H1 (cell line): ENCODE data around the gene SPOPL. TPM values are rescaled to one million over a fixed set of nuclear protein-coding genes. Genes with fewer than 3 reads are reported as not detected.

Experiments used
- CTCF ChIA-PET: fragments of 300-600 bp; sonication (Branson Sonifier 250); formaldehyde crosslinking; loops from one replicate; lab custom pipeline; 2021; ENCODE audit not compliant: partially characterized antibody; lab: Charles Lee
- POLR2A ChIA-PET: fragments of 300-600 bp; sonication (Branson Sonifier 250); formaldehyde crosslinking; loops from one replicate; lab custom pipeline; 2021; ENCODE audit warnings: inconsistent platforms; ENCODE audit not compliant: partially characterized antibody; lab: Charles Lee
- DNase-seq, 2 experiments: peaks; one replicate each; pipeline versions ENCODE4 v3.0.0 to v3.0.0-alpha.2; 2010 to 2022; ENCODE audit warnings: low spot score in 2 of 2, low read depth in 1 of 2, mixed read lengths in 1 of 2
- FAIRE-seq: peaks from 2 replicates; lab custom pipeline; 2011; peaks lifted over from hg19 to GRCh38; lab: Jason Lieb, UNC
- H2AFZ ChIP-seq: 2 replicates; pipeline ENCODE4 v1.8.1; 2012; ENCODE audit warnings: low read length, inconsistent platforms
- H2AK5ac ChIP-seq: 2 replicates; pipeline ENCODE4 v1.6.1; 2013; ENCODE audit warnings: low read depth, low read length
- H2BK120ac ChIP-seq: replicated peaks from 2 replicates; pipeline ENCODE3; 2013; ENCODE audit warnings: low read depth, low read length, inconsistent platforms
- H2BK12ac ChIP-seq: 2 replicates; pipeline ENCODE4 v1.6.1; 2013; ENCODE audit warnings: low read depth, low read length
- H2BK15ac ChIP-seq: 2 replicates; pipeline ENCODE4 v1.6.1; 2013; ENCODE audit warnings: low read length
- H2BK20ac ChIP-seq: 2 replicates; pipeline ENCODE4 v1.6.1; 2013; ENCODE audit warnings: low read length
- H2BK5ac ChIP-seq: 2 replicates; pipeline ENCODE4 v1.6.1; 2013; ENCODE audit warnings: low read depth, low read length
- H3K14ac ChIP-seq: 2 replicates; pipeline ENCODE4 v1.6.1; 2013; ENCODE audit warnings: inconsistent platforms; ENCODE audit not compliant: insufficient read length
- H3K18ac ChIP-seq: 2 replicates; pipeline ENCODE4 v1.6.1; 2013; ENCODE audit warnings: low read length; ENCODE audit errors: extremely low read depth
- H3K23ac ChIP-seq: 2 replicates; pipeline ENCODE4 v1.6.1; 2013; ENCODE audit warnings: inconsistent platforms; ENCODE audit not compliant: insufficient read length
- H3K23me2 ChIP-seq: 2 replicates; pipeline ENCODE4 v1.6.1; 2013; ENCODE audit warnings: low read depth, low read length
- H3K27ac ChIP-seq: 2 replicates; pipeline ENCODE4 v1.6.1; 2011; ENCODE audit warnings: low read depth, low read length, inconsistent platforms
- H3K27me3 ChIP-seq, 4 experiments: replicated peaks in 1 of 4; 1 replicate in 1 of 4; 2 replicates in 3 of 4; pipeline versions ENCODE4 v1.6.1 to v1.8.1; 2011 to 2013; ENCODE audit warnings: low read length in 3 of 4, mild to moderate bottlenecking in 3 of 4, inconsistent platforms in 2 of 4, mixed read lengths in 2 of 4, moderate library complexity in 1 of 4; ENCODE audit not compliant: control insufficient read depth in 3 of 4, insufficient read depth in 3 of 4; ENCODE audit errors: extremely low read depth in 1 of 4
- H3K36me3 ChIP-seq, 4 experiments: 2 replicates each; pipeline versions ENCODE4 v1.6.1 to v1.8.1; 2011 to 2013; ENCODE audit warnings: mild to moderate bottlenecking in 4 of 4, low read length in 3 of 4, moderate library complexity in 2 of 4, control low read depth in 1 of 4, inconsistent platforms in 1 of 4; ENCODE audit not compliant: insufficient read depth in 4 of 4, control insufficient read depth in 2 of 4
- H3K4ac ChIP-seq: replicated peaks from 2 replicates; pipeline ENCODE3; 2013; ENCODE audit warnings: low read length, low read depth, mixed read lengths, inconsistent platforms; ENCODE audit not compliant: insufficient read length
- H3K4me1 ChIP-seq, 4 experiments: replicated peaks in 1 of 4; 1 replicate in 1 of 4; 2 replicates in 3 of 4; pipeline versions ENCODE4 v1.6.1 to v1.8.1; 2011 to 2013; ENCODE audit warnings: low read length in 3 of 4, inconsistent platforms in 2 of 4, mixed read lengths in 1 of 4; ENCODE audit not compliant: insufficient read depth in 4 of 4, control insufficient read depth in 3 of 4
- H3K4me2 ChIP-seq, 2 experiments: 2 replicates each; pipeline versions ENCODE4 v1.6.1 to v1.8.1; 2011 to 2013; ENCODE audit warnings: low read depth in 2 of 2, low read length in 2 of 2, control low read depth in 1 of 2, inconsistent platforms in 1 of 2, mild to moderate bottlenecking in 1 of 2; ENCODE audit not compliant: insufficient read depth in 1 of 2
- H3K4me3 ChIP-seq, 4 experiments: fragments of 200-600, 300-600 bp in 1 of 4; sonication (generic), shearing (Covaris generic), sonication (Bioruptor Twin) in 1 of 4; 2 replicates each; pipeline versions ENCODE4 v1.5.1 to v1.8.1; 2011 to 2016; ENCODE audit warnings: low read length in 4 of 4, low read depth in 3 of 4, control low read depth in 2 of 4, inconsistent platforms in 2 of 4, mild to moderate bottlenecking in 2 of 4, mixed read lengths in 1 of 4, moderate library complexity in 1 of 4; ENCODE audit not compliant: insufficient read depth in 2 of 4; ENCODE audit errors: extremely low read depth in 1 of 4
- H3K56ac ChIP-seq: replicated peaks from 2 replicates; pipeline ENCODE3; 2013; ENCODE audit warnings: low read depth, mild to moderate bottlenecking, mixed read lengths, low read length, inconsistent platforms; ENCODE audit not compliant: insufficient read length
- H3K79me1 ChIP-seq: 2 replicates; pipeline ENCODE4 v1.6.1; 2013; ENCODE audit warnings: low read depth, low read length, control low read depth
- H3K79me2 ChIP-seq, 2 experiments: 2 replicates each; pipeline versions ENCODE4 v1.6.1 to v1.8.1; 2012 to 2013; ENCODE audit warnings: low read length in 2 of 2, mild to moderate bottlenecking in 2 of 2, inconsistent platforms in 1 of 2; ENCODE audit not compliant: insufficient read depth in 2 of 2, control insufficient read depth in 1 of 2
- H3K9ac ChIP-seq, 4 experiments: replicated peaks in 1 of 4; 1 replicate in 1 of 4; 2 replicates in 3 of 4; pipeline versions ENCODE4 v1.6.1 to v1.8.1; 2011 to 2013; ENCODE audit warnings: low read depth in 3 of 4, low read length in 3 of 4, control low read depth in 2 of 4, mild to moderate bottlenecking in 2 of 4, moderate library complexity in 2 of 4, inconsistent platforms in 1 of 4; ENCODE audit errors: extremely low read depth in 1 of 4
- H3K9me3 ChIP-seq, 2 experiments: 2 replicates each; pipeline versions ENCODE4 v1.6.1 to v1.8.1; 2012 to 2013; ENCODE audit warnings: mild to moderate bottlenecking in 2 of 2, moderate library complexity in 2 of 2, control low read depth in 1 of 2, inconsistent platforms in 1 of 2, low read depth in 1 of 2, low read length in 1 of 2, mixed read lengths in 1 of 2; ENCODE audit not compliant: insufficient read depth in 2 of 2
- H4K20me1 ChIP-seq, 2 experiments: replicated peaks in 1 of 2; 2 replicates each; pipeline versions ENCODE3 to v1.8.1; 2011 to 2013; ENCODE audit warnings: inconsistent platforms in 2 of 2, low read length in 2 of 2, mild to moderate bottlenecking in 1 of 2; ENCODE audit not compliant: insufficient read depth in 2 of 2, control insufficient read depth in 1 of 2
- H4K5ac ChIP-seq: 2 replicates; pipeline ENCODE4 v1.6.1; 2013; ENCODE audit warnings: low read length, low read depth, mixed read lengths, inconsistent platforms; ENCODE audit not compliant: insufficient read length
- H4K8ac ChIP-seq: 2 replicates; pipeline ENCODE4 v1.8.0; 2013; ENCODE audit warnings: mild to moderate bottlenecking, moderate library complexity, low read length, inconsistent platforms; ENCODE audit not compliant: insufficient read depth; ENCODE audit errors: extremely low read depth
- H4K91ac ChIP-seq: replicated peaks from 2 replicates; pipeline ENCODE3; 2013; ENCODE audit warnings: low read length, mixed read lengths, inconsistent platforms; ENCODE audit not compliant: insufficient read length
- EGR1 ChIP-seq: IDR thresholded peaks from 2 replicates; pipeline ENCODE4 v1.6.1; 2011; ENCODE audit warnings: low read depth, low read length, borderline replicate concordance
- EP300 ChIP-seq, 2 experiments: IDR thresholded peaks; 1 replicate in 1 of 2; 2 replicates in 1 of 2; pipeline ENCODE4 v1.6.1; 2011 to 2012; ENCODE audit warnings: low read depth in 2 of 2, low read length in 2 of 2, mild to moderate bottlenecking in 2 of 2, borderline replicate concordance in 1 of 2, inconsistent platforms in 1 of 2, moderate library complexity in 1 of 2
- GTF2F1 ChIP-seq: IDR thresholded peaks from 2 replicates; pipeline ENCODE4 v1.6.1; 2012; ENCODE audit warnings: low read depth, low read length, improper control_type of control experiment, borderline replicate concordance
- HDAC2 ChIP-seq, 2 experiments: fragments of 300-600 bp in 1 of 2; sonication (generic) in 1 of 2; IDR thresholded peaks; 2 replicates each; pipeline ENCODE4 v1.6.1; 2011 to 2012; ENCODE audit warnings: low read depth in 2 of 2, low read length in 2 of 2, mild to moderate bottlenecking in 2 of 2, moderate library complexity in 2 of 2, borderline replicate concordance in 1 of 2, inconsistent platforms in 1 of 2
- KDM1A ChIP-seq: fragments of 200-600, 300-600 bp; sonication (generic); IDR thresholded peaks from 2 replicates; pipeline ENCODE4 v1.7.1; 2016; ENCODE audit warnings: mild to moderate bottlenecking, low read length, borderline replicate concordance
- TEAD4 ChIP-seq: IDR thresholded peaks from 2 replicates; pipeline ENCODE4 v1.6.1; 2012; ENCODE audit warnings: low read depth, low read length, inconsistent platforms, mixed read lengths
- WGBS, 2 experiments: shearing (Covaris generic) in 1 of 2; methylation state at CpG; one replicate each; pipeline versions ENCODE4 v1.1.6 to v1.1.7; 2013 to 2015; ENCODE audit warnings: low lambda C conversion rate in 2 of 2, mixed read lengths in 2 of 2, inconsistent platforms in 1 of 2, low coverage in 1 of 2, missing lambda C conversion rate in 1 of 2; ENCODE audit not compliant: insufficient replicate concordance in 2 of 2, insufficient coverage in 1 of 2, insufficient read length in 1 of 2; ENCODE audit errors: extremely low coverage in 1 of 2, missing lambda C conversion rate in 1 of 2; 5-methylcytosine and 5-hydroxymethylcytosine counted together
- polyA plus RNA-seq, 7 experiments: library from polyadenylated mRNA; depleted of rRNA in 3 of 7; stranded (reverse) in 5 of 7; unstranded in 2 of 7; fragments of >200 nt in 5 of 7; fragments of 200-250 nt in 2 of 7; gene quantifications; 1 replicate in 5 of 7; 2 replicates in 1 of 7; 4 replicates in 1 of 7; pipeline versions ENCODE4 v1.2.1 to v1.2.3, GENCODE V29; 2011 to 2013; ENCODE audit warnings: missing spikeins in 2 of 7, mixed read lengths in 2 of 7
- total RNA-seq: library from RNA; stranded (reverse); fragmentation: NEBNext Ultra II Directional; extraction: Animal tissue kit (Norgen Biotek cat#: 25700); gene quantifications from 2 replicates; pipeline ENCODE4 v1.2.1, GENCODE V29; 2021
- TF ChIP-seq, protein P1 (sequence below): IDR thresholded peaks from 2 replicates; pipeline ENCODE4 v1.6.1; 2011; ENCODE audit warnings: low read depth, mild to moderate bottlenecking, low read length; ENCODE audit not compliant: insufficient read depth
- TF ChIP-seq, protein P2 (sequence below): IDR thresholded peaks from 2 replicates; pipeline ENCODE4 v1.6.1; 2012; ENCODE audit warnings: inconsistent platforms

The SPOPL gene
- total and polyA plus RNA-seq, 2 of the 8 experiments (the other 6 are each of a cell fraction or from before 2014, with no cell fraction given): 1.9 to 14.5 TPM

DNA sequence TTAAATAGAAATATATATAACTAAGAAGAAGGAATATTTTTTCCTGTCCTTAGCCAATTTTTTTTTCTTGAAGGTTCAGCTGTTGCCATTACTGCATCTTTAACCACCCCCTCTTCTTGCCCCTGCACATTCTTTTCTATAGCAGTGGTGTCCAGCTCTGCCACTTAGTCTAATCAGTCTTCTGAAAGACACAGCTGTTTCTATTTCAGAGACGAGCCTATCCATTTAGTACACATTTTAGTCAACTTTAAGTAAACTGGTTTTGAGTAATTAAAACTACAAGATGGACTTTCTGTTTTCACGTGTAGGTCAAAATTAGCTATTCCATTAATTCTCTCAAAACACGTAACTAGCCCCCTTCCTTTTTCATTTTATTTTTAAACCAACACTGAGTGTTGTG lies 21.0 kb downstream of the SPOPL start:
- H4K20me1 ChIP-seq: peaks cover 0 to 2% of the 10 kb centered on the region in 2 experiments
- H3K79me1 ChIP-seq: peaks cover 3% of the 10 kb centered on the region; the same call in 1 of the 2 replicates
- H3K79me2 ChIP-seq: peaks cover 0 to 68% of the 10 kb centered on the region in 2 experiments; a peak in 2 of 4 replicates
- H2BK12ac ChIP-seq: no peak overlapping the region
- peaks cover 0 to 10% of the 10 kb centered on the region in 2 experiments; a peak in 1 of 4 replicates for H3K9me3 ChIP-seq
- H3K23me2 ChIP-seq: no peaks in the 10 kb centered on the region
- no peak overlapping the region for H3K27ac ChIP-seq
- H3K4me3 ChIP-seq: no peak overlapping the region
- H3K23ac ChIP-seq: no peak overlapping the region
- CTCF ChIA-PET: interaction anchor here (1.5 kb wide), 1 partner anchor 148 kb away, joined by 3 read pairs; no protein-coding TSS in a partner anchor
- no peak overlapping the region for H3K14ac ChIP-seq
- H2BK20ac ChIP-seq: no peak overlapping the region
- no peaks in the 10 kb centered on the region for H3K27me3 ChIP-seq
- no peak overlapping the region for H2BK120ac ChIP-seq
- no peak overlapping the region for H4K8ac ChIP-seq
- H3K4me1 ChIP-seq: peaks cover 0 to 4% (median 0%) of the 10 kb centered on the region in 4 experiments; a peak in 2 of 7 replicates
- H2BK15ac ChIP-seq: no peak overlapping the region
- H4K91ac ChIP-seq: no peak overlapping the region
- H2AFZ ChIP-seq: no peak overlapping the region
- TF ChIP-seq KDM1A (no peak), TEAD4 (no peak), EP300 (IDR thresholded peaks at IDR 0.05; ENCODE audit: borderline replicate concordance in 1 of 2, low read depth in 2 of 2, low read length in 2 of 2) (no peak), EGR1 (no peak), GTF2F1 (no peak), HDAC2 (IDR thresholded peaks at IDR 0.05; ENCODE audit: borderline replicate concordance in 1 of 2, low read depth in 2 of 2, low read length in 2 of 2) (no peak)
- TF ChIP-seq, protein P1, sequence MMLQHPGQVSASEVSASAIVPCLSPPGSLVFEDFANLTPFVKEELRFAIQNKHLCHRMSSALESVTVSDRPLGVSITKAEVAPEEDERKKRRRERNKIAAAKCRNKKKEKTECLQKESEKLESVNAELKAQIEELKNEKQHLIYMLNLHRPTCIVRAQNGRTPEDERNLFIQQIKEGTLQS: no peak
- TF ChIP-seq, protein P2, sequence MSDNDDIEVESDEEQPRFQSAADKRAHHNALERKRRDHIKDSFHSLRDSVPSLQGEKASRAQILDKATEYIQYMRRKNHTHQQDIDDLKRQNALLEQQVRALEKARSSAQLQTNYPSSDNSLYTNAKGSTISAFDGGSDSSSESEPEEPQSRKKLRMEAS: no peak
- H3K56ac ChIP-seq: no peak overlapping the region
- H2AK5ac ChIP-seq: no peak overlapping the region
- 90% methylated on average over 3 of the region's 3 CpGs; no CpG with 5 or more reads in 1 of the 2 experiments for WGBS, 2 experiments
- no peak for FAIRE-seq
- H4K5ac ChIP-seq: no peak overlapping the region
- H3K18ac ChIP-seq: no peak overlapping the region
- peaks cover 0 to 2% (median 0%) of the 10 kb centered on the region in 4 experiments; a peak in 3 of 8 replicates for H3K36me3 ChIP-seq
- H3K9ac ChIP-seq: no peak overlapping the region
- no peak for DNase-seq
- H3K4ac ChIP-seq: no peak overlapping the region
- H2BK5ac ChIP-seq: no peak overlapping the region
- H3K4me2 ChIP-seq: no peak overlapping the region
- POLR2A ChIA-PET: interaction anchor here (0.6 kb wide), 1 partner anchor 106 kb away, joined by 4 read pairs; no protein-coding TSS in a partner anchor
